GM12801 (cell line): ENCODE results near the gene NUP85.

Experiments
- TF ChIP-seq, protein P1 (sequence below): IDR thresholded peaks from one replicate; pipeline ENCODE4 v1.5.1; 2011; ENCODE audit warnings: control low read depth; ENCODE audit not compliant: insufficient read length; ENCODE audit errors: extremely low read depth

NUP85 gene

DNA sequence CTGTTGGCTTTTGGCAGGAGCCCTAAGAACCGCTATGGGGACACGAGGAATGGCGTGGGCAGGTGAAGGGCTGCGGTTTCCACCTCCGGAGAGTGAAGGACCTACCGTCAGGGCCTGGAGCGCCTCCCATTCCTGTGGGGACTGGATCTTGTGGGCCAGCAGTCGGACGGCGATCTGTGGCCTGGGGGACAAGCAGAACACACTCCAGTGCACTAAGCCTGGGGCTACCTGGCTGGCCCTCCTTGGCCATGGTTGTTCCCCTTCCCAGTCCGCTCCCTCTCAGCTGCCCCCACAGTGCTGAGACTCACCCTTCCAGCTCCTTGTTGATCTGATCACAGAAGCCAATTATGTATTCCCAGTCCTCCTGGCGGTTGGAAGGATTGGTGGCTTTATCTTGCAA is 40.9 kb downstream of the NUP85 start:
- TF ChIP-seq, protein P1, sequence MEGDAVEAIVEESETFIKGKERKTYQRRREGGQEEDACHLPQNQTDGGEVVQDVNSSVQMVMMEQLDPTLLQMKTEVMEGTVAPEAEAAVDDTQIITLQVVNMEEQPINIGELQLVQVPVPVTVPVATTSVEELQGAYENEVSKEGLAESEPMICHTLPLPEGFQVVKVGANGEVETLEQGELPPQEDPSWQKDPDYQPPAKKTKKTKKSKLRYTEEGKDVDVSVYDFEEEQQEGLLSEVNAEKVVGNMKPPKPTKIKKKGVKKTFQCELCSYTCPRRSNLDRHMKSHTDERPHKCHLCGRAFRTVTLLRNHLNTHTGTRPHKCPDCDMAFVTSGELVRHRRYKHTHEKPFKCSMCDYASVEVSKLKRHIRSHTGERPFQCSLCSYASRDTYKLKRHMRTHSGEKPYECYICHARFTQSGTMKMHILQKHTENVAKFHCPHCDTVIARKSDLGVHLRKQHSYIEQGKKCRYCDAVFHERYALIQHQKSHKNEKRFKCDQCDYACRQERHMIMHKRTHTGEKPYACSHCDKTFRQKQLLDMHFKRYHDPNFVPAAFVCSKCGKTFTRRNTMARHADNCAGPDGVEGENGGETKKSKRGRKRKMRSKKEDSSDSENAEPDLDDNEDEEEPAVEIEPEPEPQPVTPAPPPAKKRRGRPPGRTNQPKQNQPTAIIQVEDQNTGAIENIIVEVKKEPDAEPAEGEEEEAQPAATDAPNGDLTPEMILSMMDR: no peak

DNA sequence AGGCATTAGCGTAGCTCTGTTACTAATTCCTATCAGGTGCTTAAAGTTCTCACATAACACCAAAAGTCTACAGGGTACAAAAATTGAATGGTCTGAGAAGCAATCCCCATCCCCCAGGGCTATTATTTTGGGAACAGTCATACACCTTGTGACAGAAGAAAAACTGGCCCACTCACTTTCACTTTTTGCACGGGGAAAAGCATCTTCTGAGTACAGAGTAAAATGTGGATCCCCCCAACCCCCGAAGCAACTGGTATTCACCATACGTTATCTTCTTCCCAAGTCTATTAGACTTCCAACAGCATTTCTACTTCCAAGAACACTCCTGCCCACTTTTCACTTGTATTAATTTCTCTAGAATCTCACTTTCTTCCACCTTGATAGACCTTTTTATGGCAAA is 44.1 kb downstream of the NUP85 start:
- TF ChIP-seq, protein P1: no peak

DNA sequence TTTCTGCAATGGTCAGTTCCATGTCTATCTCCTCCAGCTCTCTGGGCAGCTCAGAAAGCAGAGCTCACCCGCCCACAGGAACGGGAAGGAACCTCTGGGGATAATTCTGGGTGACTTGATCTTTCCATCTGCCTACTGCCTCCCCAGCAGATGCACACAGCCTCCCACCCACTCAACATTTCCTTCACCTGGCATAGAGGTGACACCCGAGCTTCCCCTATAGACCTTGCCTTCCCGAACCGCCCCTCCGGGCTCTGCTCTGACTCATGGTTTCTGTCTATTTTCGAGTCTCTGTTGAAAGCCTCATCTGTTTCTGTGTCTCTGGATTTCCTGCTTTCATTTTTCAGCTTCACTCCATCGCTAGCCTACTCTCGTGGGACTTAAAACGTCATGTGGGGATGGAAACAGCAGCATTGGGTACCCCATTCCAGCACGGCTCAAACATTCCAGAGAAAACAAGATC is 44.6 kb downstream of the NUP85 start:
- TF ChIP-seq, protein P1: no peak

DNA sequence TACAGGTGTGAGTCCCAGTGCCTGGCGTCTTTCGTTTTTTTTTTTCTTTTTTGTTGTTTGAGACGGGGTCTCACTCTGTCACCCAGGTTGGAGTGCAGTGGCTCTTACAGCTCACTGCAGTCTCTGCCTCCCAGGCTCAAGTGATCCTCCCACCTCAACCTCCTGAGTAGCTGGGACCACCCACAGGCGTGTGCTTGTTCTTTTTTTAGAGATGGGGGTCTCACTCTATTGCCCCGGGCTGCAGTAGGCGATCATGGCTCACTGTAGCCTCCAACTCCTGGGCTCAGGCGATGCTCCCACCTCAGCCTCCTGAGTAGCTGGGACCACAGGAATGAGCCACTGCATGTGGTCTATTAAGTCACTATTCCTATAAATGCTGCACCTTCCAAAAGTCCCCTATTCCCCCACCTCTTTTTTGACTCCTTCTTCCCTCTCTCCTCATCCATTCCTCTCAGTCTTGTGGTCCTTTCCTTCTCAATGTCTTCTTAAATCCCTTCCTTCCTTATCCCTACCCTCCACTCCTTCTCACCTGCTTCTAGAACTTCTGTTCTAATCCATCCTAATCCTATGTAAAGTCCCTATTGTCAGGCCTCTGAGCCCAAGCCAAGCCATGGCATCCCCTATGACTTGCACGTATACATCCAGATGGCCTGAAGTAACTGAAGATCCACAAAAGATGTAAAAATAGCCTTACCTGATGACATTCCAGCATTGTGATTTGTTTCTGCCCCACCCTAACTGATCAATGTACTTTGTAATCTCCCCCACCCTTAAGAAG is 46.7 kb downstream of the NUP85 start:
- TF ChIP-seq, protein P1: no peak

DNA sequence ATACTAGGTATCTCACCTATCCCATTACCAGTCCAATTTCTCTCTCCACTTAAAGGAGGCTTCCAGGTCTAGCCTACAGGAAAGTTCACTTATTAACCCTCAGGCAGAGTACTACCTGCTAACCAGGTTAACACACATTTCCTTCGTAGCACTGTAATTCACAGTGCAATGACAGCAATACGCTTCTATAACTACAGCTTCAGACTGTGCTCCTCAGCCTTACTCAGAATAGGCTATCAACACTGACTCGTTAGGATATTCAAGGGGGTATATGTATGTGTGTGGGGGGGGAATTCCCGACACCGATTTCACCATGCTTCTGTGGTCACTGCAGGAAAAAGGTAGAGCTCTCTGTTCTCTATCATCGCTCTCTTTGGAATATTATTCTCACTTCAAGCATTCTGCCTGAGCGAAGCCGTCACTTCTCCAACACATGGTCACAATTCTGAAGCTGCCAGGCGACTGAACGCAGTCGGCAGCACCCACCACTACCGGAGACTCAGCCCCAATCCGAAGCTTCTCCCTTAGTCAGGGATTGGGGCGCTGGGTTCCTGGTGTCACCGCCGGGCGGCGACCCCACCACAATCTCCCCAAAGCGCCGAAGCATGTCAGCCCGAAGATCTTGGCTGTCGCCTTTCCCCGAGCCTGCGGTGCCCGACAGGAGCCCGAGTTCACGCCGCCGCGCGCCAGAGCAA is 55.3 kb downstream of the NUP85 start:
- TF ChIP-seq, protein P1: no peak

DNA sequence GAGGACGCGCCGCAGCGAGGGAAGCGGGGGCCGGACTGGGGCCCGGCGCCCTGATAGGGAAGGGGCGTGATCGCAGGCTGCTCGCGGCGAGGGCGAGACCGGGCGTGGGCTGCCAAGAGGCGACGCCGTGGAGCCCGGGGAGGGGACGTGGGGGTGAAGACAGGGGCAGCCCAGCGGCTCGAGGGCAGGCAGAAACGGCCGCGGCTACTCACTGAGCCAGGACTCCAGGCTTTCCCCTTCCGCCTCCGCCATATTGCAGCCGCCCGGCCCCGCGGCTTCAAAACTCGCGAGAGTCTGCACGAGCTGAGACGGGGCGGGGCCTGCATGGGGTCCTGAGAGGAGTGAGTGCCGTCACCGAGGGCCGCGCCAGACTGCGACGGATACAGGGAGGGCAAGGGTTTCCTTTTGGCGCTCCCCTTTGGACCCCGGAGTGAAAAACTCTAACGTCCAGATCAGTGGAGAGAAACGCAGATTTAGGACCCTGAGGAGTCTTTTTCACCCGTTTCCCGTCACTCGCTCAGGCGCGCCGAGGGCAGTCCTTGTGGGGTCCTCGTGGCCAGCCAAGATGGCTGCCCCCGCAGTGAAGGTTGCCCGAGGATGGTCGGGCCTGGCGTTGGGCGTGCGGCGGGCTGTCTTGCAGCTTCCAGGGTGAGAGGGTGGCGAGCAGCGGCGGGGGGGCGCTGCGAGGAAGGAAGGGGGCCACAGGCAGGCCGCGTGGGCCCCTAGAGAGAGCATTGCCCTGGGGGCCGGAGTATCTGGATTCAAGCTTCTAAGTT is 56.0 kb downstream of the NUP85 start, which contains the start of the genes GGA3 and MRPS7:
GGA3 (minus strand) TSS at position 271 of the 776 bp plus-strand sequence; CDS start at position 252, 19 bp downstream.
MRPS7 (plus strand) TSS at position 544 of the 776 bp plus-strand sequence; CDS start at position 566, 22 bp downstream.
- TF ChIP-seq, protein P1: no peak
